Suppressor macrophage treated with lipopolysaccharide for 1 hour (primary cell): ENCODE data around the gene PCSK9.
"Not testable (repeated sequence)": the region's sequence is repeated elsewhere in the genome, so short reads cannot be mapped to it uniquely, and the experiment has no call there.

Experiments
- DNase-seq, 3 donors: peaks; one replicate each; pipeline ENCODE4 v3.0.0-alpha.2; 2020 to 2022

The PCSK9 gene

DNA sequence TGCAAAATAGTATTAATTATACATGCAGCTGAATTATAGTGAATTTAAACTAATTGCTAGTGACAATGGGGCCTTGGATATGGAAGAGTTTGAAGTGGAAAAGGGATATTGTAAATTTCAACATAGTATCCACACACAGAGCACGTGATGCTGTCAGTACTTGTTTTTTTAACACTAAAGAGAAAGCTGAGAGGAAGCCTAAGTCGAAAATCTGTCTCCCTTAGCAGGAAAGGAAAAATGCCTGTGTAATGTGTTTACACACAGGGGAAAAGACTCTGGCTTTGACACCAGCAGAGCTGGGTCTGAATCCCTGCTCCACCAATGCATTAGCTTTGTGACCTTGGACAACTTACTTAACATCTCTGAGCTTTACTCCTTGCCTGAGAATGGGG is 42.6 kb downstream of the PCSK9 start:
- DNase-seq = no peak

DNA sequence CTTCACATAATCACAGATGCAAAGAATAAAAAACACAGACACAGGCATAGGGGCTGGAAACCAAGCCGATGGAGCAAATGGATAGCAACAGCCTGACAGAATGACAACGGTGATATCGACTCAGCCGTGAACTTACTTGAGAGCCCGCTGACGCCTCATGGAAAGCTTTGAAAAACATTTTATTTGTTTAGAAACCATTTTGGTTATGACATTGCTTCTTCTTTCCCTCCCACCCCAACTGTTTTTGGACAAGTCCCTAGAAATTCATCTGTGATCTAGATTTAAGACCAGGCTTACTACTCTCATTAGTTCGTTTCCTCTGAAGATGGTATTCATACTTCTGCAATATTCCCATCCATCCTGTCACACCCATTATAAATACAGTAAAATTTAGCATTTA is 44.9 kb downstream of the PCSK9 start:
- DNase-seq = no peak

DNA sequence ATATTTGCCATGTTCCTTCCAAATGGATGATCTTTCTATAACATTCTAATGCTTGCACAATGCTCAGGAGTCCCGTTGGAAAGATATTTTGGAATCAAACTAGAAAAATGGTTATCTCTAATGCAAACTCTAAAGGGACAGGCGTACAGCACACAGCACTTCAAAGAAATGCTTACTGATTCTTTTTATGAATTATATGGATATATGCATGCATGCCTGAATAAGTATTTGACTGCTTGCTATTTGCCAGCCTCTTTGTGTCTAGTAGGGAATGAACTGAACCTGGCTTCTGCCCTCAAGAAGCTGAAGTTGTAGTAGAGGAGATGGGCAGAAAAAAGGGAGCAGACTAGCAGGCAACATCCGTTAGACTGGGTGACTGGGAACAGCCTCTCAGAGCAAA is 48.1 kb downstream of the PCSK9 start:
- DNase-seq = no peak

DNA sequence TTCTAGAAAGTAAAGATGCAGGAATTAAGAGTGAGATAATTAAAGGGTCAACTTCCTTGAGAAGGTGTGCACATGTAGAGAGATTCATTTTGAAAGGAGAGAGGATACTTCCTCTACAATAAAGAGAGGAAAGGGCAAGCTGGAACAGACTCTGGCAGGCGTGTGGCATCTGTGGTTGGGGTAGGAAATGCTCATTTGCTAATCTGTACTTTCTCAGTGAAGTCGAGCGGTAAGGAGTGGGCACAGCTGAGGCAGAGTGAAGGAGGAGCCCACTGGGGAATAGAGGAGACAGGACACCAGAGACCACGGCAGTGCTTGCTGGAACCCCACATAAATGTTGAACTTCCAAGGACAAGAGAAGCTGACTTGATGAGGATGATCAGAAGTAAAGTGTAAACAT is 49.1 kb downstream of the PCSK9 start:
- DNase-seq = no peak

DNA sequence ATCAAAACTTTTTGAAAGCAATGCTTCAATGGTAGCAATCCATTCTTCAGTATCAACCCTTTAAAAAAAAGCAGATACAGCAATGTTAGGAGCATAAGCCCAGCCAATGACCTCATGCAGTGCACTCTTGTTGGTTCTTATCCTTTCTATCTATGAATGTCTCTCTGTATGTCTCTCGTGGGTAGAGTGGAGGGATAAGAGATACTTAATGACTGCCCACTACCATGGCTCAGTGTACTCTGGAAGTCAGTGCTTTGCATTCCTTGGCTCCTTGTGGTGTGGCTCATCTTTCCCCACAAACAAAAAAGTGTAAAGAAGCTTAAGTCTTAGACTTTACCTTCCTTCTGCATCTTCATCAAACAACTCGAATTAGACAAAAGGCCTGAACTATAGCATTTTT is 50.3 kb downstream of the PCSK9 start:
- no peak for DNase-seq

DNA sequence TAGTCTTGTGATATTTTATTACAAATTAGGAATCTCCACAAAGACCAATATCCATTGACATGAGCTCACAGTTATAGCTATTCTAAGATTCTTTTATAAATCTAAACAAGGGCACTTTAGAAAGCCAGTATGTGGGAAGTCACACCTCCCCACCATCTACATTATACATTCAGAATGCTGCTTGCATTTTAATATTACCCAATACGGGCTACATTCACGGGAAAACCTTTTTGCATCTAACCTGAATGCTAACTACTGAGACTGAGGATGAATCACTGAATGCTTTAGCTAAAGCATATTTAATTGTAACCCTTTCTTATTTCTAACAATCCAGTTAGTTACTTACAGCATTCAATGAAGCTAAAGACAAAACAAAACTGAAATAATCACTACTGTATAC is 53.1 kb downstream of the PCSK9 start:
- no peak for DNase-seq

DNA sequence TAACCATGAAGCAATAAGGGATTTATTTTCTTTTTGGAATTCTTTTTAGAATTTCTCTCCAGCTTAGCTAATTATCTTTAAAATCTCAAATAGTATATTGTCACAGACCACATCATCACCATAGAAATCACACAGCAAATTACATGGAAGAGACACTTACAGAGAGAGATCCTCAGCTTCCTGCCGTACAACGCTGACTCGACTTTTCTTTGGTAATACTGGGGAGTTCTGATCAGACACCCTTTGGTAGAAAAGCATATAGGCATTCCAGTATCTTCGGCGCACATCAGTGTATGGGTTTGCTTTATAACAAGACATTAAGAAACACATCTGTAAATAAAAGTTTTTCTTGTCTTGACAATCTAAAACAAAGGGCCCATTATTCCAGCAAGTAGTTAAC is 55.7 kb downstream of the PCSK9 start:
- no peak for DNase-seq

DNA sequence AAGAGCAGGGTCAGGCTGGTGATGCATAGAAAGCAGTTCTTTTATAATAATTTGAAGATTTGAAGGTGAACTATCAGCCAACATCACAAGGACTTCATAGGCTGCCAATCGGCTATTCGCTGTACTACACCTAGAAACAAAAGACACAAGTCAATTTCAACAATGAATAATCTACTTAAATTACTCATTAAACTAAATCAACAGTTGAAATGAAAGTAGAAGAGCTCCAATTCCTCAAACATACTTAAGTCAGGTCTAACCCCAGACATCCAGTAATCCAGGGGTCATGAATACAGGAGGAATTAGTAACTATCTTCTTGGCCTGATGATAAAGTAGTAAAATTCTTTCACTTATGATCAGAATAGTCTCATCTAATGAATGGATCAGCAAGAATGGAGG is 64.5 kb downstream of the PCSK9 start:
- no peak for DNase-seq

DNA sequence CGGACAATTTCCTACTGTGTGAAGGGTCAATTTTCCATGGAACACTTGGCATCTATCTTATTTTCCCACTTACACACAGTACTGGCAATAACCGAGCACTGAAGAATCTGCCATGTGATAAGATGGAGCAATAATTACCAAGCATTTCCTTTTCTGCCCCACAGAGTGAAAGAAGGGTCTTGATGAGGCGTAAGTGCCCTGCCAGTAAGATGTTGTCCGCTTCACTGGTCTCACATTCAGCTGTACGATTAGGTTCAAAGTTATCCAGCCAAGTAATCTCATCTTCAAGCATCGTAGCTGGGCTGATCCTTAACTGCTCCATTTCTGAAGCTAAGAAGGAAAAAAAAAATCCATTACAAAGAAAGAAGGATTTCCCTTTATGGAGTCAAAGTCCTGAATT is 67.8 kb downstream of the PCSK9 start:
- DNase-seq = no peak

DNA sequence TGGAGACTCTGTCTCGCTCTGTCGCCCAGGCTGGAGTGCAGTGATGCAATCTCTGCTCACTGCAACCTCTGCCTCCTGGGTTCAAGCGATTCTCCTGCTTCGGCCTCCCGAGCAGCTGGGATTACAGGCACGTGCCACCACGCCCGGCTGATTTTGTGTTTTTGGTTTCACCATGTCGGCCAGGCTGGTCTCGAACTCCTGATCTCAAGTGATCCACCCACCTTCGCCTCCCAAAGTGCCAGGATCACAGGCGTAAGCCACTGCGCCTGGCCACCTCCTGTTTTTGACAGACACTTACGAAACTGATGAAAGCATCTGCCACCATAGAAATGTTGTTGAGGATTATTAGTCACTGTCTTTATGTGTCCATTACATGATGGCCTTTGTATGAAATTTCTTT is 69.7 kb downstream of the PCSK9 start:
- not testable (repeated sequence) for DNase-seq
